ENCODE data around the gene LMX1A.
A peak's percentile ranks its signal among the peaks of the same experiment; 100 is the strongest.

Gene LMX1A

DNA sequence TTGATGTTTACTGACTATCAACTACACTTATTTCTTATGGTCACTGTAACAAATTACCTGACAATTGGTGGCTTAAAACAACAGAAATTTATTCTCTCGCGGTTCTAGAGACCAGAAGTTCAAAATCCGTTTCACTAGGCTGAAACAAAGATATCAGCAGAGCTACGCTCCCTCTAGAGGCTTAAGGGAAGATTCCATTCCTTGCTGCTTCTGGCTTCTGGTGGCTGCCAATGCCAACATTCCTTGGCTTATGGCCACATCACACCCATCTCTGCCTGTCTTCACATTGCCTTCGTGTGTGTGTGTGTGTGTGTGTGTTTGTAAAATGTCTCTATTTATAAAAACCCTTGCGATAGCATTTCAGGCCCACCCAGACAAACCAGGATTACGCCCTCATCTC lies 66.4 kb downstream of the LMX1A start:
- TF ChIP-seq, protein P1, sequence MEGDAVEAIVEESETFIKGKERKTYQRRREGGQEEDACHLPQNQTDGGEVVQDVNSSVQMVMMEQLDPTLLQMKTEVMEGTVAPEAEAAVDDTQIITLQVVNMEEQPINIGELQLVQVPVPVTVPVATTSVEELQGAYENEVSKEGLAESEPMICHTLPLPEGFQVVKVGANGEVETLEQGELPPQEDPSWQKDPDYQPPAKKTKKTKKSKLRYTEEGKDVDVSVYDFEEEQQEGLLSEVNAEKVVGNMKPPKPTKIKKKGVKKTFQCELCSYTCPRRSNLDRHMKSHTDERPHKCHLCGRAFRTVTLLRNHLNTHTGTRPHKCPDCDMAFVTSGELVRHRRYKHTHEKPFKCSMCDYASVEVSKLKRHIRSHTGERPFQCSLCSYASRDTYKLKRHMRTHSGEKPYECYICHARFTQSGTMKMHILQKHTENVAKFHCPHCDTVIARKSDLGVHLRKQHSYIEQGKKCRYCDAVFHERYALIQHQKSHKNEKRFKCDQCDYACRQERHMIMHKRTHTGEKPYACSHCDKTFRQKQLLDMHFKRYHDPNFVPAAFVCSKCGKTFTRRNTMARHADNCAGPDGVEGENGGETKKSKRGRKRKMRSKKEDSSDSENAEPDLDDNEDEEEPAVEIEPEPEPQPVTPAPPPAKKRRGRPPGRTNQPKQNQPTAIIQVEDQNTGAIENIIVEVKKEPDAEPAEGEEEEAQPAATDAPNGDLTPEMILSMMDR (conservative IDR thresholded peaks at IDR 0.05; ENCODE audit: low read length) = peak; percentile 28
- DNase-seq (ENCODE audit: low read depth) = peak; percentile 38
- no peak overlapping the region for H3K4me3 ChIP-seq (ENCODE audit: low read length)

DNA sequence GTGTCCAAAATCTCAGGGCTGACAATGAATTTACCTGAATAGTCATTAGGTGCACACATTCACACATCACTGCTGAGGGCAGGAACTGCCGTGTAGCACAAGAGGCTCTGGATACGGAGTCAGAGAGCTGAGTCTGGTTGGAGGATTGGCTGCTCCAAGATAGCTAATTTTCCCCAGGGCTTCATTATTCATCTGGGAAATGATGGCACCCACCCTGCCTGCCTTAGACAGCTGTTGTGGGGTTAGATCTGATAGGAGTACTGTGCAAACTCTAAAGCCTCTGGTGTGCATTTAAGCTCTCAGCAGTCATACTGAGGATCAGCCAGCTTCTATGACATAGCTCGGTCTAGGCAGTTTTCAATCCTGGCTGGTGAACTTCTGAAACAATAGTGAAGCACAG lies 67.0 kb downstream of the LMX1A start:
- TF ChIP-seq, protein P1 (conservative IDR thresholded peaks at IDR 0.05; ENCODE audit: low read length) = no peak
- H3K4me3 ChIP-seq (ENCODE audit: low read length) = no peak overlapping the region
- no peak for DNase-seq (ENCODE audit: low read depth)

DNA sequence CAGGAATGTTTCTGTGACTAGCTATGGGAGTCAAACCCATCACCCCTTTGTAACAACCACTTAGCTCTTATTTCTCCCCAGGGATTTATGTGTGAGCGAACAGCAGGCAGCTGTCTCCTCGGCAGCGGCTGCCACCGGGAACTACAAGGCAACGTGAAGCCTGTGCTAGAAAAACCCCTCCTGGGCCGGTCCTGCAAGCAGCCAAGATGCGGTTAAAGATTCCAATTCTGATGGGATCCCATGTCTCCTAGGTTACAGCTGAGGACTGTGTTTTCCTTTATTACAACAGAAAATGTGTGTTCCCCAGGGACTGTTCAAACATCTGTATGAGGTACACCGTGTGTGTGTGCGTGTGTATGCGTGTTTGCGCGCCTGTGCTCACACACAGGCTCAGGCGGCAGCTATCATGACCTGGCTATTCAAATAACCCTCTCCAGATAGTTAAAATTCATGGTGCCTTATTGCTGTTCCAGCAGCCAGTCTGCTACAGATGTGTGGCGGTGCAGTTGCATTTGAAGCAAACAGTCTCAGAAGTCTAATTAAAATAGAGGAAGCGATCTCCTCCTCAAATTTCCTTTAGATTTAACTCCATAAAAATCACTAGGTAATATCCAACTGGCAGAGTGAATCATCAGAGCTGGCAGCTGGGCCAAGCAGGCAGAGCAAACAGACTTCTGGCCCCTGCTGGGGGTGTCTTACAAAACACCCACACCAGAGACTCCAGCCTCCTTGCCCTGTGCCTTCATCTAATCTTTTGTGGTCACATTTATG lies 68.0 kb downstream of the LMX1A start:
- H3K4me3 ChIP-seq (ENCODE audit: low read length) = no peak overlapping the region
- DNase-seq (ENCODE audit: low read depth) = peak; percentile 2
- TF ChIP-seq, protein P1 (conservative IDR thresholded peaks at IDR 0.05; ENCODE audit: low read length) = no peak

DNA sequence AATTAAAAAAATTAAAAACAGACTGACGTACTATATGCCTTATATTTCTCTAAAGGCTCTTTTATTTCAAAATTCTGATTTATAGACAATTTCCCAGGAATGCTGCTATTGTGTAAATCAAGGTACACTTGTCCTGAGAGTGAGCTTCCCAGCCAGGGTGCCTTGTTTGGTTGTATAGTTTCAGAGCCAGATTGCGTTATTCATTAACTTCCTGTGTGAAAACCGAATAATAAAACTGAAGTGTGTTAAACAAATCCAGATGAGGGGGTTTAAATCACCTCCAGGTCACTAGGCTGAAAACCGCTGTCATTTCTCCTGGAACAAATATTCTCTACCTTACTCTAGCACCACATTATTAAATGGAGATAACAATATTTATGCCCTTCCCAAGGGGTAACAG lies 68.7 kb downstream of the LMX1A start:
- TF ChIP-seq, protein P1 (conservative IDR thresholded peaks at IDR 0.05; ENCODE audit: low read length) = no peak
- DNase-seq (ENCODE audit: low read depth) = no peak
- no peak overlapping the region for H3K4me3 ChIP-seq (ENCODE audit: low read length)

DNA sequence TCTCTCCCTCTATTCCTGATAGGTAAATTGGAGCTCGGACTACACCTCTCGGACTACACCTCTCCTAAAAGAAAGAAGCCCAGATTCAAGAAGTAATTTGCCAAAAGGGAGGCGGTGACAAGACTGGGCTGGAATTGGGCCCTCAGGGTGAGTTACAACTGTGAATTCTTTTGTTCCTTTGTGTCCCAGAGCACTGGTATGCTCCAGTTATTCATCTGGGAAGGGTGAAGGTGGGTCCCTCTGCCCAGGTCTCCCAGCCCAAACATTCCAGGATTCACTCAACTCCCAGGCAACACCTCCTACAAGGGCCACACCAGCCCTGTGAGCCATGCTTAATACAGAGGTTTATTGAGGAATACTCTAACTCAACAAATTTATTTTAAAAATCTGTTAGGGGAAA lies 69.2 kb downstream of the LMX1A start:
- H3K4me3 ChIP-seq (ENCODE audit: low read length) = no peak overlapping the region
- TF ChIP-seq, protein P1 (conservative IDR thresholded peaks at IDR 0.05; ENCODE audit: low read length) = no peak
- no peak for DNase-seq (ENCODE audit: low read depth)

DNA sequence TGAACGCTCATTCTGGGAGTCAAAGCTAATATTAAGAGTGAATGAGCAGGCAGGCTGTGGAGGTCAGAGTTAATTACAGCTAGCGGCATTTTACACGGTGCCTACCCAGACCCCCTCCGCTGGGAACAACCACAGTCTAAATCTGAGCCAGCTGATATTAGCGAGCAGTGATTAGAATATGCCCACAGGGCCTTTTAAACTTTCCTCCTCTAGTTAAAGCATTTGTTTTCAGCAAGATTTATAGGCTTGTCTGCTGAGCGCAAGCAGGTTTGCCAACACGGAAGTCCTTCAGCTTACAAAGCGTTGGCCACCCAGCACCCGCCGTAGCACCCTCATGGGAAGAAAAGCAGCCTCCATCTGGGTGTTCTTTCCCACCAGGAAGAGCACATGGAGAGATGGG lies 72.1 kb downstream of the LMX1A start:
- DNase-seq (ENCODE audit: low read depth) = no peak
- TF ChIP-seq, protein P1 (conservative IDR thresholded peaks at IDR 0.05; ENCODE audit: low read length) = no peak
- no peak overlapping the region for H3K4me3 ChIP-seq (ENCODE audit: low read length)

DNA sequence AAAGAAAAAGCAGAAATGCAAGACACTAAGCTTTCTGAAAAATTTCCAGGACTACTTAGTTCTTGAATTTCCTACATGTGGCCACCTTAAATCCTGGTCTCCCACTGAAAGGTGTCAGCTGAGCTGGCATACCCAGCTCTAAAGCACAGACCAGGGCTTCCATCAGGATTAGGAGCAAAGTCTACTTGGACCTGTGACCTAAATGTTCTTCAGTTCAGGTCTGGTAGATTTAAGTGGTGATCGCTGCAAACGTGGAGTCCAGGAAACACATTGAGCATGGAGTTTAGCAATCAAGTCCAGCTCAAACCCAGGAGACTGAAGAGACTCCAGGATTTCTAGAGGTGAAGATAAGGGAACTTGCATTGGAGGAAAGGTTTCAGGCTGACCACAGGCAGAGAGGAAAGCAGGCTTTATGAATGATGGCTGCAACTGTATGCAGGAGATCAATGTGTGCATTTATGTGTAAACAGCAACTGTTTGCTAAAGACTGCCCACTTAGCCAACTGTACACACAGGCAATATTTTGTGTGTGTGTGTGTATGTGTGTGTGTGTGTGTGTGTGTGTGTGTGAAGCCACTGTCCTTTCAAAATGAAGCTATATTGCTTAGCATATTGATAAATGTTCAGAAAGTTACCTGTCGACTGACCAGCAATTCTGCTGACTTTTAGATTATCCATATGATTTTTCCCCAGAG lies 75.2 kb downstream of the LMX1A start:
- no peak overlapping the region for H3K4me3 ChIP-seq (ENCODE audit: low read length)
- TF ChIP-seq, protein P1 (conservative IDR thresholded peaks at IDR 0.05; ENCODE audit: low read length) = no peak
- DNase-seq (ENCODE audit: low read depth) = no peak
